ENCODE data around the gene SCN11A. TPM values are rescaled to one million over a fixed set of nuclear protein-coding genes. Genes with fewer than 3 reads are reported as not detected.
A peak's percentile ranks its signal among the peaks of the same experiment; 100 is the strongest.
"Not testable (repeated sequence)": the region's sequence is repeated elsewhere in the genome, so short reads cannot be mapped to it uniquely, and the experiment has no call there.

Gene SCN11A
- total RNA-seq, 1 donor from 2014 or later = 0.04 TPM

DNA sequence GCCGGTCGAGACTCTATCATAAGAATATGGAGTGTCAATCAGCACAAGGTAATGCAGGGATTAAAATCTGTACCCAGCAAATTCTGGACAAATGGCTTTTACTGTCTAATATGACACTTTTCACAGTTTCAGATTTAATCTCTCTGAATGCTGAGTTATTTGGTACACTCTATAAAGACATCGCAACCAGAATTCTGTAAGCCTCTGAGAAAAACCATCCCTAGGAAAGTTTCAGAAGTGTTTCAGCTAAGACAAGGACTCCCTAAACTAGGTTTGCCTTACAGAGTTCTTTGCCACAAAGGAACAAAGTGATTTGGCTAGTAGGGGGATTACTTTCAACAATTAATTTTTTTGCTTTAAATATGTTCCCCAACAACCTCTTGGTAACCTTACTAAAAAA, 11.4 kb upstream of the SCN11A start:
- H3K4me3 ChIP-seq (ENCODE audit: low read depth, low read length) = no peak overlapping the region
- TF ChIP-seq, protein P1, sequence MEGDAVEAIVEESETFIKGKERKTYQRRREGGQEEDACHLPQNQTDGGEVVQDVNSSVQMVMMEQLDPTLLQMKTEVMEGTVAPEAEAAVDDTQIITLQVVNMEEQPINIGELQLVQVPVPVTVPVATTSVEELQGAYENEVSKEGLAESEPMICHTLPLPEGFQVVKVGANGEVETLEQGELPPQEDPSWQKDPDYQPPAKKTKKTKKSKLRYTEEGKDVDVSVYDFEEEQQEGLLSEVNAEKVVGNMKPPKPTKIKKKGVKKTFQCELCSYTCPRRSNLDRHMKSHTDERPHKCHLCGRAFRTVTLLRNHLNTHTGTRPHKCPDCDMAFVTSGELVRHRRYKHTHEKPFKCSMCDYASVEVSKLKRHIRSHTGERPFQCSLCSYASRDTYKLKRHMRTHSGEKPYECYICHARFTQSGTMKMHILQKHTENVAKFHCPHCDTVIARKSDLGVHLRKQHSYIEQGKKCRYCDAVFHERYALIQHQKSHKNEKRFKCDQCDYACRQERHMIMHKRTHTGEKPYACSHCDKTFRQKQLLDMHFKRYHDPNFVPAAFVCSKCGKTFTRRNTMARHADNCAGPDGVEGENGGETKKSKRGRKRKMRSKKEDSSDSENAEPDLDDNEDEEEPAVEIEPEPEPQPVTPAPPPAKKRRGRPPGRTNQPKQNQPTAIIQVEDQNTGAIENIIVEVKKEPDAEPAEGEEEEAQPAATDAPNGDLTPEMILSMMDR (IDR thresholded peaks at IDR 0.05; ENCODE audit: insufficient read depth, low read length, poor library complexity, severe bottlenecking) = no peak
- no peaks in the 10 kb centered on the region for H3K27me3 ChIP-seq (ENCODE audit: control insufficient read depth, insufficient read depth, low read length)
- H3K36me3 ChIP-seq (ENCODE audit: control insufficient read depth, insufficient read depth, low read length) = no peaks in the 10 kb centered on the region
- no peak for DNase-seq (ENCODE audit: low read depth)

- Histone ChIP-seq H3K36me3 (ENCODE audit: control insufficient read depth, insufficient read depth, low read length) (no peaks in the 10 kb centered on the region), H3K4me3 (ENCODE audit: low read depth, low read length) (no peak overlapping the region), H3K27me3 (ENCODE audit: control insufficient read depth, insufficient read depth, low read length) (no peaks in the 10 kb centered on the region)
- no peak for DNase-seq (ENCODE audit: low read depth)
- TF ChIP-seq, protein P1 (IDR thresholded peaks at IDR 0.05; ENCODE audit: insufficient read depth, low read length, poor library complexity, severe bottlenecking) = no peak
Observed at GRCh38 chr3:39062180-39062579, 10.4 kb upstream of the SCN11A start.

- not testable (repeated sequence) for H3K4me3 ChIP-seq (ENCODE audit: low read depth, low read length); DNase-seq (ENCODE audit: low read depth); H3K36me3 ChIP-seq (ENCODE audit: control insufficient read depth, insufficient read depth, low read length); H3K27me3 ChIP-seq (ENCODE audit: control insufficient read depth, insufficient read depth, low read length)
Observed at GRCh38 chr3:39061228-39061627, 9.5 kb upstream of the SCN11A start.

- TF ChIP-seq, protein P1 (IDR thresholded peaks at IDR 0.05; ENCODE audit: insufficient read depth, low read length, poor library complexity, severe bottlenecking) = no peak
- no peaks in the 10 kb centered on the region for H3K27me3 ChIP-seq (ENCODE audit: control insufficient read depth, insufficient read depth, low read length)
- DNase-seq (ENCODE audit: low read depth) = no peak
- no peak overlapping the region for H3K4me3 ChIP-seq (ENCODE audit: low read depth, low read length)
- no peaks in the 10 kb centered on the region for H3K36me3 ChIP-seq (ENCODE audit: control insufficient read depth, insufficient read depth, low read length)
Observed at GRCh38 chr3:39056151-39056550, 4.4 kb upstream of the SCN11A start.

DNA sequence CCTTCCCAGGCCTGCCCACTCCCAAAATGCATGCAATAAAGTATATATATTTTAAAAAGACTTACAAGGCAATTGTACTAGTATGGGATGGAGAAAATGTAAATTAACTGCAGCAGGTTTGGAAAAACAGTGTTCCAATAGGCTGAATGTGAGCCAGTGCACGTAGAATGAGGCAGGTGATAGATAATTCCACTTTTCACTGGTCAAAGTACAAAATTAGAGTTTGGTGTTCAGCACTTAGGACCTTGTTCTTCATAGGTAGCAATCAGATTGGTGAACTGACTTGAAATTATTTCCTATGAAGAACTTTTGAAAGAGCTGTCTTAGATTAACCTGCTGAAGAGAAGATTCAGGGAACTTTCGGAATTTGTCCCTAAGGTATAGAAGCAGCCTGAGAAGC, 2.0 kb upstream of the SCN11A start:
- H3K27me3 ChIP-seq (ENCODE audit: control insufficient read depth, insufficient read depth, low read length) = no peaks in the 10 kb centered on the region
- no peak overlapping the region for H3K4me3 ChIP-seq (ENCODE audit: low read depth, low read length)
- H3K36me3 ChIP-seq (ENCODE audit: control insufficient read depth, insufficient read depth, low read length) = no peaks in the 10 kb centered on the region
- TF ChIP-seq, protein P1 (IDR thresholded peaks at IDR 0.05; ENCODE audit: insufficient read depth, low read length, poor library complexity, severe bottlenecking) = no peak
- no peak for DNase-seq (ENCODE audit: low read depth)

DNA sequence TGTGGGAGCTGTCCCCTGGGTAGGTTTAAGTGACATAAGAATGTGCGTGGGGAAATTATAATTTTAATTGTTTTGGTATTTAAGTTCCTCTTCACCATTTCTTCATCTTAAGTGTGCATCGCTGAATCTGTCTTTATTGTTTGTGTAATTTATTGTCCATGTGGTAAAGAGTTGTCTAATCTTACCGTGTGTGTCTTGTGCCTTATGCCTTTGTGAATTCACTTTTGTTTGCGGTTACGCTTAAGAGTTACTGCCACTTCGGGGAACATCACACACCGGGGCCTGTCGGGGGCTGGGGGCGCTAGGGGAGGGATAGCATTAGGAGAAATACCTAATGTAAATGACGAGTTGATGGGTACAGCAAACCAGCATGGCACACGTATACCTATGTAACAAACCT, 839 bp upstream of the SCN11A start:
- H3K4me3 ChIP-seq (ENCODE audit: low read depth, low read length) = peak overlapping the region; percentile 87
- no peak for DNase-seq (ENCODE audit: low read depth)
- H3K36me3 ChIP-seq (ENCODE audit: control insufficient read depth, insufficient read depth, low read length) = no peaks in the 10 kb centered on the region
- H3K27me3 ChIP-seq (ENCODE audit: control insufficient read depth, insufficient read depth, low read length) = no peaks in the 10 kb centered on the region
- TF ChIP-seq, protein P1 (IDR thresholded peaks at IDR 0.05; ENCODE audit: insufficient read depth, low read length, poor library complexity, severe bottlenecking) = no peak

Measured in kidney epithelial cell (primary cell).